ENCODE measurements around the gene OPCML.
A peak's percentile ranks its signal among the peaks of the same experiment; 100 is the strongest.

GRCh38 chr11:133134314-133135173 lies 397.8 kb downstream of the OPCML start:
- TF ChIP-seq POLR2A (IDR thresholded peaks at IDR 0.05) = no peak
- peak; percentile 47 to 87 (median 72) for TF ChIP-seq CTCF (IDR thresholded peaks at IDR 0.05)
